Middle frontal gyrus (tissue), 1 donor: Measurements from ENCODE around the gene SPATA6L.

ENCODE experiments used
- DNase-seq: peaks from one replicate; pipeline ENCODE4 v3.0.0-alpha.2; 2015; ENCODE audit warnings: low spot score; ENCODE audit errors: extremely low spot score

SPATA6L gene

GRCh38 chr9:4590430-4591122 is 75.7 kb downstream of the SPATA6L start:
- DNase-seq: no peak

DNA sequence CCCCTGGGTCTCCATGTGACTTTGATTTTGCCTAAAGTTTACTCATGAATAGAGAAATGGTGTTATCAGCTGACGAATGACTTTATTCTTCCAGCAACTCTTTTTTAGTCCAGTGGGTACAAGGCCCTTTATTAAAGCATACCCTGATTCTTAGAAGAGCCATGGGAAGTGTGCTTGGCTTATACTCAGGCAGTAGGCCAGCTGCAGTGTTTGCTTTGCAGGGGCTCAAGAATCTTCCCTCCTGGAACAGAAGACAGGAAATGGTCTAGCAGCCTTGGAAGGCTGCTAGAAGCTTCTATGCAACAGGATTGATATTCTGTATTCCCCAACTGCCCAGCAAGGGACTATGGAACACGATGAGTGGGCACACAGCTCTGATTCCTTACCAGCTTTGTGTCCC is 77.6 kb downstream of the SPATA6L start:
- no peak for DNase-seq

GRCh38 chr9:4585135-4585534 is 81.1 kb downstream of the SPATA6L start:
- no peak for DNase-seq

GRCh38 chr9:4584636-4585035 is 81.6 kb downstream of the SPATA6L start:
- DNase-seq: no peak

- no peak for DNase-seq
Observed at GRCh38 chr9:4583001-4583400, 83.3 kb downstream of the SPATA6L start.

GRCh38 chr9:4581861-4582565 is 84.3 kb downstream of the SPATA6L start:
- DNase-seq: no peak

- no peak for DNase-seq
Observed at GRCh38 chr9:4581035-4581760, 85.1 kb downstream of the SPATA6L start.

DNA sequence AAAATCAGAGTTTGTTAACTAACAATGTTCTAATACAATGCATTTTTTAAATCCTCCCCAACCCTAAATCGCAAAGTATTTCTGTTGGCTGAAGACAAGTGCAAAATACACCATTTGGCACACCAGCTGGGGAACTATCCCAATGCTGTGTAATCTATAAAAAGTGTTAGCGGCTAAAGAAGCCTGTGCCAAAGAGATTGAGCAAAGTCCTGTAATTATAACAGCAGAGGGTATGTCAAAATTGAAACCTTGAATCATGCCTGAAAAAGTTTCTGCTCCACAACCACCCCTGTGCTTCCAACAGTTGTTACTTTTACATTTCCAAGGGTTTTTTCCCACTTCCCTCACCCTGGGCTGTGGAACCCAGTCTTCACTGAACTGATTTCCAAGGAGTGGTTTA is 87.3 kb downstream of the SPATA6L start:
- DNase-seq: peak; percentile 46

DNA sequence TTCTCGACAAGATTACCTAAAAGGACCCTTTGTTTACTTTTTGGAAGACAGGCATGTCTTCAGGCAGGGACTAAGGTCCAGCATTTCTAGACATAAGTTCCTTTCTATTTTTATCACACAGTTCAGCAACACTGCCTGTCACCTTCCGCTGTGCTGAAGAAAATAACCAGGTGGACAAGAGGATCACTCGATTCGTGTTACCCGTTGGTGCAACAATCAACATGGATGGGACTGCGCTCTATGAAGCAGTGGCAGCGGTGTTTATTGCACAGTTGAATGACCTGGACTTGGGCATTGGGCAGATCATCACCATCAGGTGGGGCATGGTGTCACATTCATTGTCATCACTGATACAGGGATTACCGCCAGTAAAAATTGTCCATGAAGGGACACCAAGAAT is 89.8 kb downstream of the SPATA6L start:
- no peak for DNase-seq

DNA sequence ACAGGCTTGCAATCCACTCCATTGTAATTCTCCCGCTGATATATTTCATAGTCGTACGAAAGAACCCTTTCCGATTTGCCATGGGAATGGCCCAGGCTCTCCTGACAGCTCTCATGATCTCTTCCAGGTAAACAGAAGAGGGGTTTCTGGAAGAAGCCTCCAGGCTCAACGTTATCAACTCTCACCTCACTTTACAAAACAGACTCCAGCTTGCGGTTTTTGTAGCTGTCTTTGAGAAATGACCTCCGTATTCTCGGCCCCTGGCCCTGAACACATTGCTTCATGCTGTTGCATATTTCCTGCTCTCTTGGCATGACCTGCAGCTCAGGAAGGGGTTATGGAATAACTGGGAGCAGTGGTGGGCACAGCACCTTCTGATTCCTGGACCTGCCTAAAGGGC is 90.3 kb downstream of the SPATA6L start:
- no peak for DNase-seq

DNA sequence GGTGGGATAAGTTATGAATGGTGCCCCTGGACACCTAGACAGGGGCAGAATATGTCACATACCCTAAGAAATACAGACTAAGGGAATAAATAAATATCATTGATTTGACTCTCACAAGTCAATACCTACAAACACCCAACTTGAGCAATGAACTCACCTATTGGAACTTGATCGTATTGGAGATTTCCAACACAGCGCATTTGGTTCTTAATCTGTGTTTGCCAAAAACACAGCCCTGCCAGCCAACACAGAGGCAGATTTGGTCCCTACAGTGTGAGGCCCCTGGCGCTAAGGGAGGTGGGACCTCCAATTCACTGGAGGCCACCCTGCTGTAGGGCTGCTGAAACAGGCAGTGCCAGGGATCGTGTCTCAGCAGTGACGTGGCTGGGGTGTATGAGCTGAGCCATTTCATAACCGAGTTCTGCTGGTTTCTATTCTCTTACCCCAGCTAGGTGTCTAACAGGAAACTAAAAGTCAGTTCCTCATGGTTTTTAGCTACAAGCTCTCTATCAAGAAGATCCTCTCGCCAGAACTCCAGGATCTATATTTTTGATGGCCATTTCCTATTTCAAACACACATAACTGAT is 91.5 kb downstream of the SPATA6L start:
- no peak for DNase-seq

GRCh38 chr9:4573634-4574389 is 92.5 kb downstream of the SPATA6L start:
- DNase-seq: no peak

DNA sequence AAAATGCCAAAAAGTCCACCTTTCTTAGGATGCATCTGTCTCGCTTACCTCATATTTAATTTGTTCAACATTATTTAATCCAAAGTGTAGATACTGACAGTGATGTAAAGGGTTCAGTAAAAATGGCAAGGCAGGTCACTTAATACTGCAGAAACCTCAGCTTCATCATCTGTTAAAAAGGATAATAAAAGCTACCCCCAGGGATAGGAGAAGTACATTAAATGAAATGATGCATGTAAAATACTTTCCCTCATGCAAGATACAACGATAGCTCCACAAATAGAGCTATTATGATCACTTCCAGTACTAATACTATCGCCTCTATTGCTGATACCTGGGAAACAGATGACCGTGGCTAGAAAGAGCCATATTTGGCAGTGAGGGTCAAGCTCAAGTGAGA is 93.1 kb downstream of the SPATA6L start:
- DNase-seq: no peak

GRCh38 chr9:4572184-4572826 is 94.0 kb downstream of the SPATA6L start:
- no peak for DNase-seq

DNA sequence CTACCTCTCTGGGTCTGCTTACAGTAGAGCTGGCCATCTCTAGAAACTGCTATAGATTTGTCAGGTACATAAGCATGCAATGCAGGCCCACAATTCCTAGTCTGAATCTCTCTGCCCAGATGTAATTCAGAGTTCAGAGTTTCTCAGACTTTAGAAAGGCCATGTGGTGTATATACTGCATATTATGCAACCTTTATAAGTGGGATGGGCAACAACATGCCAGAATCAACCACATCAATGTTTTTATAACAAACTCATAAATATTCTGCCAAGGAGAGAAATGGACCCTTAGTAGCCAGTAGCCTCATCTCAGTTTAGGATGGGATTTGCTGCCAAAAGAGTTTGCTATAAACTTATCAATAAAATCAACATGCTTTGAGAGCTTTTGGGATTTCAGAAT is 97.2 kb downstream of the SPATA6L start:
- no peak for DNase-seq

DNA sequence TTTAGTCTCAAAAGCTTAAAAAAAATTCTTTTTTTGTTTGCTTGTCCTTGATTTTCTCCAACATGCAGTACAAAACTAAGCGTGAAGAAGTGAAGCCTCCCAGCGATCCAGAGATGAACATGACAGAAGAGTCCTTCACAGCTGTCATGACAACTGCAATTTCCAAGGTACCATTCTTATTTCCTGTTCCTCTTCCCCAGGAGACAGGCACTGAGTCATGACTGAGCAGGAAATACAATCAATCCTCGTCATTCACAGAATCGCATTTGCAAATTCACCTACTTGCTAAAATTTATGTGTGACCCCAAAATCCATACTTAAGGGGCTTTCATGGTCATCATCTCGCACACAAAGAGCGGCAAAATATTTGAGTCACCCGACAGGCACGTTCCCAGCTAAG is 98.7 kb downstream of the SPATA6L start:
- no peak for DNase-seq

- DNase-seq: no peak
Observed at GRCh38 chr9:4566806-4567205, 99.5 kb downstream of the SPATA6L start.

GRCh38 chr9:4563105-4563504 is 103.2 kb downstream of the SPATA6L start:
- DNase-seq: no peak

DNA sequence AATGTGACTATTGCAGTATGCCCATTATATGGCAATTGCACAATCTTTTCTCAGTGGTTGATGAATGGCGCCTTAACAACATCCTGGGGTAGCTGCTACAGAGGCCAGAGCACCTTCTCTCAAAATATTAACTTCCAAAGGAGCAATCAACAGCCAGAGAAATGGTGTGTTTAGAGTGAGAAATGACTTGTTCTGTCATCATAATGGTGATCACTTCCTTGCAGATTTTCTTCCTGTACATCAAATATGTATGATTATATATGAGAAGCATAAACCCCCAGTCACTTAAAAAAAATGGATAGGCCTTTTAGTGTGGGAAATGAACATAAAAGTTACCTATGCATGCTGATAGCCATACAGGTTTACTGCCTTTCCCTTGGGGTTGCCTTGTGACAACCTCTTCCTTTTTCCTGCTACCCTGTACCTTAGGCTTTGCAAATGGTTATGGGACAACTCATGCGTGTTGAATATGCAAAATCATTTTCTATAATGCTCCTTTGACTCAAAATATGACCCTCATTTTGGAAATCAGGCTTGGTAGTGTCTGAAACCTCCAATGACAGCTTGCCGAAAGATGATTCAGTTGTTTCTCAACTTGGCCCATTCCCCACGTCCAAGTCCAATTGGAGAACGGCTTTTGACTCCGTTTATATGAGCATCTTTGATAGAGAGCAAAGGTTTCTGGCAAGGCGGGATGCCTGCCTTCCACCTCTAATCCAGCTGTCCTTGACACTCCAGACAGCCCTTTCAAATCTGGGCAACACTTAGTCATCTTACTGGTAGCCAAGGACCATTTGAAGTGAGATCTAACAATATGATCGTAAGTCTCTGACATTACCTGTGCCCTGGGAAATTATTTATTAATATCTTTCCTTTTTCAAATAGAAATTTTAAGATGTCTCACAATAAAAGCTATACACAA is 106.8 kb downstream of the SPATA6L start:
- DNase-seq: no peak
